HG03565 (cell line): ENCODE results near the gene PCDHGA10.
A peak's percentile ranks its signal among the peaks of the same experiment; 100 is the strongest.
"Not testable (repeated sequence)": the region's sequence is repeated elsewhere in the genome, so short reads cannot be mapped to it uniquely, and the experiment has no call there.

Experiments used
- ATAC-seq: cut with Tn5 transposase; IDR thresholded peaks from one replicate; pipeline ENCODE4 v1.9.1; 2021; ENCODE audit warnings: mild to moderate bottlenecking, moderate library complexity; ENCODE audit not compliant: unreplicated experiment

PCDHGA10 gene

DNA sequence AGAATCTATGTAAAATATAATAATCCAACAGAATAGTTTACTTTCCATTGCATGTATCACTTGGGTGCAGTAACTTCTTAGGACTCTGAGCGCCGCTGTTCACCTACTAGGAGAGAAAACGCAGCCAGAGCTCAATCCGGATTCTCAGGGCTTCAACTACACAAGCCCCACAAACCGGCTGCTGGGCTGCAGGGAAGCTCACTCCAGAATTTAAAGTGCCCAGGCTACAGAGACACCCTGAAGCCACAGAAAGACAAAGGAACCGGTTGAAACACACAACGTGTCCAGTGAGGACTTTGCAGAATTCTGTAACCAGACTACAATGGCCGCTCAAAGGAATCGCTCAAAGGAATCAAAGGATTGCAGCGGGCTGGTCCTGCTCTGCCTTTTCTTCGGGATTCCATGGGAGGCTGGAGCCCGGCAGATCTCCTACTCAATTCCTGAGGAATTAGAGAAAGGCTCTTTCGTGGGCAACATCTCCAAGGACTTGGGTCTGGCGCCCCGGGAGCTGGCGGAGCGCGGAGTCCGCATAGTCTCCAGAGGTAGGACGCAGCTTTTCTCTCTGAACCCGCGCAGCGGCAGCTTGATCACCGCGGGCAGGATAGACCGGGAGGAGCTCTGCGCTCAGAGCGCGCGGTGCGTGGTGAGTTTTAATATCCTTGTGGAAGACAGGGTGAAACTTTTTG, at the start of gene PCDHGA10:
TSS of gene PCDHGA10 (plus strand) at position 134 of the 686 bp plus-strand sequence. CDS start at position 323, 189 bp downstream.
- ATAC-seq: peak; percentile 73

- ATAC-seq: no peak
Measured at GRCh38 chr5:141363952-141364660, 48.7 kb upstream of the PCDHGA10 start, which contains the start of gene PCDHGA5. Gene PCDHGA5, plus strand, starts transcription at chr5:141364162. Its CDS starts 169 bp downstream, at chr5:141364331.

- no peak for ATAC-seq
Measured at GRCh38 chr5:141366016-141366896, 46.5 kb upstream of the PCDHGA10 start.

- peak; percentile 98 for ATAC-seq
Measured at GRCh38 chr5:141369994-141370848, 42.6 kb upstream of the PCDHGA10 start, which contains the start of gene PCDHGB3. Gene PCDHGB3, plus strand, starts transcription at chr5:141370242. Its CDS starts 153 bp downstream, at chr5:141370395.

- ATAC-seq: no peak
Measured at GRCh38 chr5:141371572-141372475, 41.0 kb upstream of the PCDHGA10 start.

DNA sequence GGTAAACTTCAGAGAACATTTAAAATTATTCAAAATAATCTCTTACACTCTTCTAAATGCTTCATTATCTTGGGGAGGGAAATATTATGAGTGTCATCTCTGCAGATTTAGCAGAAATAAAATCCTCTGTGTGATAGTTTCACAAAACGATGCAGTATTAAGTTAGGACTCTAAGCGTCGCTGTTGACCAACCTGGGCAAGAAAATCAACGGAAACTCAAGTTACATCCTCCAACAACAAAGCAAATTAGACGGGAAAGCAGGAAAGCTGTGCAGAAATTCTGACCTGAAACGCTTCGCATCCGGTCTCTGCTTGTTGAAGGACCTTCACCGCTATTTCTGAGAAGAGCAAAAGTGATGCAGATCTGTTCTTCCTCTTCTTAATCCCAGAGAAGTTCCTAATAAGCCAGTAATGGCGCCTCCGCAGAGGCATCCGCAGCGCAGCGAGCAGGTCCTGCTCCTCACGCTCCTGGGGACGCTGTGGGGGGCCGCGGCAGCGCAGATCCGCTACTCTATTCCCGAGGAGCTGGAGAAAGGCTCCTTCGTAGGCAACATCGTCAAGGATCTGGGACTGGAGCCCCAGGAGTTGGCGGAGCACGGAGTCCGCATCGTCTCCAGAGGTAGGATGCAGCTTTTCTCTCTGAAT, 39.0 kb upstream of the PCDHGA10 start, which contains the start of gene PCDHGA6:
TSS of gene PCDHGA6 (plus strand) at position 219 of the 645 bp plus-strand sequence. CDS start at position 412, 193 bp downstream.
- no peak for ATAC-seq

DNA sequence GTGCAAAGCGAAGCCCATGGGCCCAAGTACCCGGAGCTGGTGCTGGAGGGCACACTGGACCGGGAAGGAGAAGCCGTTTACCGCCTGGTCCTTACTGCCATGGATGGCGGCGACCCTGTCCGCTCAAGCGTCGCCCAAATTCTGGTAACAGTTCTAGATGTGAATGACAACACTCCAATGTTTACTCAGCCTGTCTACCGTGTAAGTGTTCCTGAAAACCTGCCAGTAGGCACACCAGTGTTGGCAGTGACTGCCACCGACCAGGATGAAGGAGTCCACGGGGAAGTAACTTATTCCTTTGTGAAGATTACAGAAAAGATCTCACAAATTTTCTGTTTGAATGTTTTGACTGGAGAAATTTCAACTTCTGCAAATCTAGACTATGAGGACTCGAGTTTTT, 38.2 kb upstream of the PCDHGA10 start:
- ATAC-seq: no peak

- not testable (repeated sequence) for ATAC-seq
Measured at GRCh38 chr5:141375444-141376155, 37.2 kb upstream of the PCDHGA10 start.

- ATAC-seq: no peak
Measured at GRCh38 chr5:141382469-141383294, 30.1 kb upstream of the PCDHGA10 start, which contains the start of gene PCDHGA7. Gene PCDHGA7, plus strand, starts transcription at chr5:141382742. Its CDS starts 158 bp downstream, at chr5:141382900.

DNA sequence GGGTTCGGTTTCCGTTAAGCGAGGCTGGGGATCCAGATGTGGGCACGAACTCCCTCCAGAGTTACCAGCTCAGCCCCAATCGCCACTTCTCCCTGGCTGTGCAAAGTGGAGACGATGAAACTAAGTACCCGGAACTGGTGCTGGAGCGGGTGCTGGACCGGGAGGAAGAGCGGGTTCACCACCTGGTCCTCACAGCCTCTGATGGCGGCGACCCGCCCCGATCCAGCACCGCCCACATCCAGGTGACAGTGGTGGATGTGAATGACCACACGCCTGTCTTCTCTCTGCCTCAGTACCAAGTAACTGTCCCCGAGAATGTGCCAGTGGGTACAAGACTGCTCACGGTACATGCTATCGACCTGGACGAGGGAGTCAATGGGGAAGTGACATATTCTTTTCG, 29.4 kb upstream of the PCDHGA10 start:
- ATAC-seq: no peak

DNA sequence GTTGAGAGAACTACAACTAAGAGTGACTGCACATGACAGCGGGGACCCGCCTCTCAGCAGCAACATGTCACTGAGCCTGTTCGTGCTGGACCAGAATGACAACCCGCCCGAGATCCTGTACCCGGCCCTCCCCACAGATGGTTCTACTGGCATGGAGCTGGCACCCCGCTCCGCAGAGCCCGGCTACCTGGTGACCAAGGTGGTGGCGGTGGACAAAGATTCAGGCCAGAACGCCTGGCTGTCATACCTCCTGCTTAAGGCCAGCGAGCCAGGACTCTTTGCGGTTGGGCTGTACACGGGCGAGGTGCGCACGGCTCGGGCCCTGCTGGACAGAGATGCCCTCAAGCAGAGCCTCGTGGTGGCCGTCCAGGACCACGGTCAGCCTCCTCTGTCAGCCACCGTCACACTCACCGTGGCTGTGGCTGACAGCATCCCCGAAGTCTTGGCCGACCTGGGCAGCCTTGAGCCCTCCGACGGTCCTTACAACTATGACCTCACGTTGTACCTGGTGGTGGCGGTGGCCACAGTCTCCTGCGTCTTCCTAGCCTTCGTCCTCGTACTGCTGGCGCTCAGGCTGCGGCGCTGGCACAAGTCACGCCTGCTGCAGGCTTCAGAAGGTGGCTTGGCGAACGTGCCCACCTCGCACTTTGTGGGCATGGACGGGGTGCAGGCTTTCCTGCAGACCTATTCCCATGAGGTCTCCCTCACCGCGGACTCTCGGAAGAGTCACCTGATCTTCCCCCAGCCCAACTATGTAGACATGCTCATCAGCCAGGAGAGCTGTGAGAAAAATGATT, 28.1 kb upstream of the PCDHGA10 start:
- no peak for ATAC-seq

- ATAC-seq: not testable (repeated sequence)
Measured at GRCh38 chr5:141387557-141388311, 25.1 kb upstream of the PCDHGA10 start, which contains the start of gene PCDHGB4. Gene PCDHGB4, plus strand, starts transcription at chr5:141387698. Its CDS starts 187 bp downstream, at chr5:141387885.

DNA sequence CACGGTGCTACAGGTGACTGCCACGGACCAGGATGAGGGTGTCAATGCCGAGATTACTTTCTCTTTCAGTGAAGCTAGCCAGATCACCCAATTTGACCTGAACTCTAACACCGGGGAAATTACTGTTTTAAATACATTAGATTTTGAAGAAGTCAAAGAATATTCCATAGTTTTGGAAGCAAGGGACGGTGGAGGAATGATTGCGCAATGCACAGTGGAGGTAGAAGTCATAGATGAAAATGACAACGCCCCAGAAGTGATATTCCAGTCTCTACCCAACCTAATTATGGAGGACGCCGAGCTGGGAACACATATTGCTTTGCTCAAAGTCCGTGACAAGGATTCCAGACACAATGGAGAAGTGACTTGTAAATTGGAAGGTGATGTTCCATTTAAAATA, 24.1 kb upstream of the PCDHGA10 start:
- no peak for ATAC-seq

- ATAC-seq: no peak
Measured at GRCh38 chr5:141389153-141390042, 23.4 kb upstream of the PCDHGA10 start.
